ENCODE results near the gene PFKL. TPM values are rescaled to one million over a fixed set of nuclear protein-coding genes. Genes with fewer than 3 reads are reported as not detected.
"Not testable (repeated sequence)": the region's sequence is repeated elsewhere in the genome, so short reads cannot be mapped to it uniquely, and the experiment has no call there.

Gene PFKL
- total and polyA plus RNA-seq, 2 of the 8 experiments (the other 6 are each of a cell fraction or from before 2014, with no cell fraction given), result 80.2 to 82.3 TPM

- H4K5ac ChIP-seq (ENCODE audit: insufficient read length, low read depth, low read length); H3K23me2 ChIP-seq (ENCODE audit: low read depth, low read length); H3K36me3 ChIP-seq (ENCODE audit: control insufficient read depth in 2 of 4, insufficient read depth in 4 of 4, low read length in 3 of 4); DNase-seq (ENCODE audit: low read depth in 1 of 2, low spot score in 2 of 2); POLR2A ChIA-PET (ENCODE audit: partially characterized antibody); H2BK120ac ChIP-seq (replicated peaks; ENCODE audit: low read depth, low read length); FAIRE-seq; H4K91ac ChIP-seq (replicated peaks; ENCODE audit: insufficient read length, low read length); H3K79me1 ChIP-seq (ENCODE audit: low read depth, low read length); H3K79me2 ChIP-seq (ENCODE audit: control insufficient read depth in 1 of 2, insufficient read depth in 2 of 2, low read length in 2 of 2); H3K56ac ChIP-seq (replicated peaks; ENCODE audit: insufficient read length, low read depth, low read length); H3K9me3 ChIP-seq (ENCODE audit: insufficient read depth in 2 of 2, low read depth in 1 of 2, low read length in 1 of 2); H4K8ac ChIP-seq (ENCODE audit: extremely low read depth, insufficient read depth, low read length); H2BK20ac ChIP-seq (ENCODE audit: low read length); H3K14ac ChIP-seq (ENCODE audit: insufficient read length); H4K20me1 ChIP-seq (replicated peaks in 1 of 2; ENCODE audit: control insufficient read depth in 1 of 2, insufficient read depth in 2 of 2, low read length in 2 of 2); H2BK5ac ChIP-seq (ENCODE audit: low read depth, low read length); H3K4ac ChIP-seq (replicated peaks; ENCODE audit: insufficient read length, low read depth, low read length); H3K27ac ChIP-seq (ENCODE audit: low read depth, low read length); H3K4me3 ChIP-seq (ENCODE audit: extremely low read depth in 1 of 4, insufficient read depth in 2 of 4, low read depth in 3 of 4, low read length in 4 of 4); H2AFZ ChIP-seq (ENCODE audit: low read length); H3K4me2 ChIP-seq (ENCODE audit: insufficient read depth in 1 of 2, low read depth in 2 of 2, low read length in 2 of 2); H2AK5ac ChIP-seq (ENCODE audit: low read depth, low read length); H3K23ac ChIP-seq (ENCODE audit: insufficient read length); H3K9ac ChIP-seq (replicated peaks in 1 of 4; ENCODE audit: extremely low read depth in 1 of 4, low read depth in 3 of 4, low read length in 3 of 4): not testable (repeated sequence)
- Histone ChIP-seq H2BK15ac (ENCODE audit: low read length) (0 out of 2 replicates have a peak overlapping the region, but pooled peaks have one; percentile 72), H3K4me1 (replicated peaks in 1 of 4; ENCODE audit: control insufficient read depth in 3 of 4, insufficient read depth in 4 of 4, low read length in 3 of 4) (peaks cover 0 to 23% (median 15%) of the 10 kb centered on the region in 4 experiments; a peak in 6 of 7 replicates), H3K27me3 (replicated peaks in 1 of 4; ENCODE audit: control insufficient read depth in 3 of 4, extremely low read depth in 1 of 4, insufficient read depth in 3 of 4, low read length in 3 of 4) (peaks cover 0 to 28% (median 17%) of the 10 kb centered on the region in 4 experiments; a peak in 5 of 7 replicates), H2BK12ac (ENCODE audit: low read depth, low read length) (peak overlapping the region; percentile 68; the same call in 1 of the 2 replicates), H3K18ac (ENCODE audit: extremely low read depth, low read length) (peak overlapping the region; percentile 71; the same call in 1 of the 2 replicates)
- 39% methylated on average over 11 of the region's 11 CpGs; no CpG with 5 or more reads in 1 of the 2 experiments for WGBS, 2 experiments (ENCODE audit: extremely low coverage in 1 of 2, insufficient coverage in 1 of 2, insufficient read length in 1 of 2, insufficient replicate concordance in 2 of 2, low coverage in 1 of 2, low lambda C conversion rate in 2 of 2, missing lambda C conversion rate in 1 of 2)
- CTCF ChIA-PET (ENCODE audit: partially characterized antibody), result interaction anchor here (5.3 kb wide), 1 partner anchor 13 kb away, joined by 53 read pairs; no protein-coding TSS in a partner anchor
These were observed 16.6 kb upstream of the PFKL start for GRCh38 chr21:44283211-44283785.

Data from H1 (cell line).